ENCODE results near the gene CLASP1.

The CLASP1 gene

GRCh38 chr2:121536850-121537557, 112.3 kb downstream of the CLASP1 start:
- DNase-seq (ENCODE audit: low read depth), result no peak

DNA sequence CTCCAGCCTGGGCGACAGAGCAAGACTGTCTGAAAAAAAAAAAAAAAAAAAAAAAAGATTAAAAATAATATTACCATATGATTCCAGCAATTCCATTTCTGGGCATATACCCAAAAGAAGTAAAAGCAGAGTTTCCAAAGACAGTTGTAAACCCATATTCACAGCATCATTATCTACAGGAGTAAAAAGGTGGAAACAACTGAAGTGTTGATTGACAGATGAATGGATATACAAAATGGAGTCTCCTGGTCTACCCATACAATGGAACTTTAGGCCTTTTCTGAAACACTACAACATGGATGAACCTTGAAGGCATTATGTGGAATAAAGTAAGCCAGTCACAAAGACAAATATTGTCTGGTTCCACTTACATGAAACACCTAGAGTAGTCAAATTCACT, 112.9 kb downstream of the CLASP1 start:
- no peak for DNase-seq (ENCODE audit: low read depth)

DNA sequence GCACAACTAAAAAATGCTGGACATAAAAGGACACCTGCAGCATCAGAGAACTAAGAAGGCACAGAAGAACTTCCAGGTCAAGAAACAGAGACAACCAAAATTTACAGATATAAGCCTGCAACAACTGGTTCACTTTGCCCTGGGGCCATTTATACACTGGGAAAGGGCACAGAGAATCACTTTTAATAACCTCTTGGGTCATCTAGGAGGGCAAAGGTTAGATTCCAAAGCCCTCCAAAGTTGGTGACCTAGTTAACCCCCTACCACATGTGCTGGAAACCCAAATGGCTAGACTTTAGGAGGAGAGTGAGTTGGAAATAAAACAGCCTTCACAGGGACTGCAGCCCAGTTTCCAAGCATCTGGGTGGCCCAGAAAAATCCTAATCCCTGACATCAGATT, 115.3 kb downstream of the CLASP1 start:
- no peak for DNase-seq (ENCODE audit: low read depth)

GRCh38 chr2:121532894-121533293, 116.4 kb downstream of the CLASP1 start:
- DNase-seq (ENCODE audit: low read depth), result peak; percentile 29

DNA sequence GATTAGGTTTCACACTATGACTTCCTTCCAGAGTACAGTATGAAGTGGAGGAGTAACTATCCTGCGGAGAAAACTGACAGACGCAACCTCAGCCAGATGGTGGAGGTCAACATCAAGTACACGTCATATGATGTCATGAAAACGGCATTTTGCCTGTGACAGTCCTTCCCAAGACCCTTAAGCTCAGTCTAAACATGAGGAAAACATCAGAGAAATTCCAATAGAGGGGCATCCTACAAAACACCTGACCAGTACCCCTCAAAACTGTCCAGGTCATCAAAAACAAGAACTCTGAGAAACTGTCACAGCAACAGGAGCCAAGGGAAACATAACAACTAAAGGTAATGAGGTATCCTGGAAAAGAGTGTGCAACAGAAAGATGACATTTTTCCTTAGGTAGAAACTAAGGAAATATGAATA, 116.9 kb downstream of the CLASP1 start:
- peak; percentile 80 for DNase-seq (ENCODE audit: low read depth)

GRCh38 chr2:121530212-121530705, 119.0 kb downstream of the CLASP1 start:
- peak; percentile 72 for DNase-seq (ENCODE audit: low read depth)

DNA sequence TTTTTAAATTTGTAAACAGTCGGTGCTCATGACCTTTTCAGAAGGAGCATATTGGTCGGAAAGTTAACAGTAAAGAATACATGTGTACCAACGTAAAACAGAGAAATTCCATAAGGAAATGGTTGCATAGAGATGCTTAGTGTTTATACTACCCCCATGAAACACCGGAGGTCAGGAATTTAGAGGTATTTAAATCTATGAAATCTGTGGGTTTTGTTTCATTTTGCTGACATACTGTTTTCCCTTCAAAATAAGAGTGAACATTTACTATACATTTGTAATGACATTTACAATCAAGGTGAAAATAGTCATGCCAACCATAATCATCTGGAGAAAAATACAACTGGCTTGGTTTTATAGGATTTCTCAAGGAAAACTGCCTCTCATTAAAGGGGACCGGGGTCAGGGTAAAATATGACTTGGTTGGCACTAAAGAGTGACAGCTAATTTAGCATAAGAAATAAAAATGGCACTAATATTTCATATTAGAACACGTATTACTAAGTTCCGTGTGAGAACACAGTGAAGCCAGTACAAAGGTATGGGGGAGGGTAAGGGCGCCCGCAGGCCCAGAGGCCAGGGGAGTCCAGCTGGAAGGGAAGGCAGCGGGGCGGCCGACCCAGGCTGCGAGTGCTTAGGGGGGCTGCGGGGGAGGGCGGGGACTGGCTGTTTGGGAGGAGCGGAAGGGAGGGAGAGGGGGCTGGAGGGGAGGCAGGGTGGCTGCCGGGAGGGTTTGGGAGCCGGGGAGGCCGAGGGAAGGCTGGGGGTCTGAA, 119.6 kb downstream of the CLASP1 start:
- peak; percentile 57 for DNase-seq (ENCODE audit: low read depth)

DNA sequence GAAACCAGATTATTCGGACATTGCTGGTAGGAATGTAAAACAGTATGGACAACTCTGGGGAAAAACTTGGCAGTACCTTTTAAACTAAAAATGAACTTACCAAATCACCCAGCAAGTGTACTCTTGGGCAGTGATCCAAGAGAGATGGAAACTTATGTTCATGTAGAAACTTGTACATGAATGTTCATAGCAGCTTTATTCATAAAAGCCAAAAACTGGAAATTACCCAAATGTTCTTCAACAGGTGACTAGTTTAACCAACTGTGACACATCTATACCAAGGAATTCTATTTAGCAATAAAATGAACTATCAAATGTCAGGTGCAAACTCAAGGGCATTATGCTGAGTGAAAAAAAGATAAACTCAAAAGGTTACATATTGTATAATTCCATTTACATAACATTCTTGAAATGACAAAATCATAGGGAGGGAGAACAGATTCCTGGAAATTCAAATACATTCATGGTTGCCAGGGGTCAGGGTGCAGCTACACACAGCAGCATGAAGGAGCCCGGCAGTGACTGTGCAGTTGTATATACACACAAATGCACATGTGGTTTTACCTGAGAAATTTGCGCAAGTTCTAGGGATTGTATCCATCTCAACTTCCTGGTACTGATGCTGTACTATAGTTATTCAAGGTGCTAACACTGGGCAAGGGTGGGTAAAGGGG, 122.1 kb downstream of the CLASP1 start:
- no peak for DNase-seq (ENCODE audit: low read depth)

DNA sequence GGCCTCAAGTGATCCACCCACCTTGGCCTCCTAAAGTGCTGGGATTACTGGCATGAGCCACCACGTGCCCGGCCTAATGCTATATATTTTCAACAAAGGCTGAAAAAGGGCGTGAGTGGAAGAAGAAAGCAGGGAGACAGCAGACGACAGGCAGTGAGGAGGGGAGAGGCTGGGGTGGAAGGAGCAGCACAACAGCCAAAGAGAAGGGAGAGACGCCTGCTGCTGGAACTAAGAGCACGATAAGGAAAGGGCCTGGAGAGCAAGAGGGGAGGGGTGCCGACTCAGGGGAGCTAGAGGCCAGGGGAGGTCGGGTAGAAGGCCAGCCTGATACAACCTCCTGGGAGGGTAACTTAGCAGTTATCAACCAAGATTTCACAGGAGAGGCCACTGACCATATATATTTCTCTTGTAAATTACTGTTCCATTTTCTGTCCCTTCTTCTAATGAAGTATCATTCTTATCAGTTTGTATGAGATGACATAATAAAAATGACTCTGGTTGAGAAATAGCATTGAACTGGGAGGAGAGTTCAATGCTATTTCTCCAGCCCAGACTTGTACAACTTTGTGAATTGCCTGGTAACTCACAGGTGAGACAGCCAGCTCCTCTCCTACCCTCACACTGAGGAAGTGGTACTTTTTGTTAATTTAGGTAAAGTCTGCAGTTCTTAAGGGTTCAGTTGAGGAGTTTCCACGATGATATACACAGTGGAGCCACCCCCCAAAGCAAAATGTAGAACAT, 124.4 kb downstream of the CLASP1 start:
- peak; percentile 26 for DNase-seq (ENCODE audit: low read depth)

DNA sequence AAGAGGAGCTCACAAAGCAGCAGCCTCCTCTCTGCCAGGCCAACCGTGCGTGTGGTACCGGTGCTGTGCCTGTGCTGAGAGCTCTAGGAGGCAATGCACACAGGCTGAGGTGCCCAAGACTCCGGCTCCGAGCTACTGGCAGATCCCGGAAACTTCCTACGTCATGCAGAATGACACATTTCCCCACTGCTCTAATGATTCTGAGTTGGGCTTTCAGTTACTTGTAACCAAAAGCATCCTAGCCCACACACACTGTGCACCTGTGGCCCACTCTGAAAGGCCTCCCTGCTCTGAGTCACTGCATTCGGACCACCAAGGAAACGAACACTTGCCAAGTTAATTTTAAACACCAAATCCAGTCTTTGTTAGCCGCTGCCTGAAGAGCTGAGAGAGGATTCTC, 127.9 kb downstream of the CLASP1 start:
- no peak for DNase-seq (ENCODE audit: low read depth)

- no peak for DNase-seq (ENCODE audit: low read depth)
These were observed 128.6 kb downstream of the CLASP1 start for GRCh38 chr2:121520641-121520994.

DNA sequence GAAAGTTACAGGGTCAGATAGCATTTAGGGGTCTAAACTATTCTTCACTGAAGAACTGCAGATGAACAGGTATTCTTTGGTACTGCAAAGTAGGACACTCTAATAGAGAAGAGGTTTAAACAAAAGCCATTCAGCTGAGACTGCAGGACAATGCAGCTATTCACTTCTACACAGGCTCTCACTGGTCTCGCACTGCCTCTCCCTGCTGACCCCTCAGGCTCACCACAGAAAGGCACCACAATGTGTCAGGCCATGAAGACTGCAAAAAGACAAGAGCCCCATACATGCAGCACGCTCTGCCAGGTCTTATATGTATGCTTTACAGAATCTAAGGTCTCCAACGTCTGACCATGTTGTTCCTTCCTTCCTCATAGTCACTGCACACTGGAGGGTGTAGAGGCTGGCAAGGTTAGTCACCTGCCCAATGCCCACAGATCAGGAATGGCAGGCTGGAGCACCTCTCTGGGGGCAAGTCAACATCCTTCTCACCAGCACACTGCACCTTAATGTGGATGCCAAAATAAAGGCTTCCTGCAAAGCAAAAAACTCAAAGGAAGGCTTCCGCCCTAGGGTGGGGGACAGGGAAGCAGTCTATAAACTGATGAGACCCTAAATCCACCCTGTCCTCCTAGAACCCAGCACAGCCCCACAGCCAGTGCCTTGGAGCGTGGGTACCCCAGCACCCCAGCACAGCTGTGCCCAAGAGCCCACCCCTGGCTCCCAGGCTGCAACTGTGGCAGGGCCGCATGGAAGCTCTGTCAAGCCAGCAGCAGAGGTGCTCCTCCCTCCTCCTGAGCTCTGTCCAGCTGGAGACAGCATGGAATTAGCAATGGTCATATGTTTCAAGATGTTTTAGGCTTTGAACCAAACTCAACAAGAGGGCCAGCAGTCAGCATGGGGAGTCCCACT, 129.3 kb downstream of the CLASP1 start:
- no peak for DNase-seq (ENCODE audit: low read depth)

DNA sequence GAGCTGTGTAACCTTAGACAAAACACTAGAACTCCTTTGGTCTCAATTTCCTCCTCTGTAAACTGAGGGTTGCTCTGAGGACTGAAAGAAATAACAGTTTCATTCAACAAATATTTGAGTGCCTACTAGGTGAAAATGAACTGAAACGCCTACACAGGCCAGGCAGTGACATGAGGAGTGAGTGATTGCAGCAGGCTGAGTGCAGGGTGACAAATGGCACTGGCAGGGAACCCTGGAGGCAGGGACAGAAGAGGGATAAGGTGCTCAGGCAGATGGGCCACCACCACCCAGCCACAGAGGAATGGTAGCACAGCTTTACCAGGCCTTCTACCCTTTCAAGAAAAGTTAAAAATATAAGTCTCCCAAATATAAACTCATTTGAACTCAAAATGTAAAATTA, 130.1 kb downstream of the CLASP1 start:
- no peak for DNase-seq (ENCODE audit: low read depth)

GRCh38 chr2:121513597-121514333, 135.5 kb downstream of the CLASP1 start:
- DNase-seq (ENCODE audit: low read depth), result no peak

- no peak for DNase-seq (ENCODE audit: low read depth)
These were observed 138.4 kb downstream of the CLASP1 start for GRCh38 chr2:121510857-121511256.

DNA sequence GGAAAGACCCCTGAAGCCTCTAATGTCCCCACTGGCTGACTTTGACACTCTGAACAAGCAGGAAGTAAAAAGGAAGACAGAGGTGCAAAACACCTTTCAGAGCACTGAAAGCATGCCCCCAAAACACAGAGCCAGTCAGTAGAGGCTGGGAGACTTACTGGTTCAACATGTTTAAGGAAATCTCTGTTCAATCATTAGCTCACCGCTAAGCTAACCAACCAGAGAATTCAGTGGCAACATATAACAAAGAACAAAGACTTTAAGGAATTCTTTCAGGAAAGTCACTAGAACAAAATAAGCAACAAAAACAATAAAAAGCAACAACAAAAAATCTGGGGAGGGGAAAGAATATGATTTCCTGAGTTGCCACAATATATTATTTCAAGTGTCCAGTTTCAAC, 142.6 kb downstream of the CLASP1 start:
- no peak for DNase-seq (ENCODE audit: low read depth)

DNA sequence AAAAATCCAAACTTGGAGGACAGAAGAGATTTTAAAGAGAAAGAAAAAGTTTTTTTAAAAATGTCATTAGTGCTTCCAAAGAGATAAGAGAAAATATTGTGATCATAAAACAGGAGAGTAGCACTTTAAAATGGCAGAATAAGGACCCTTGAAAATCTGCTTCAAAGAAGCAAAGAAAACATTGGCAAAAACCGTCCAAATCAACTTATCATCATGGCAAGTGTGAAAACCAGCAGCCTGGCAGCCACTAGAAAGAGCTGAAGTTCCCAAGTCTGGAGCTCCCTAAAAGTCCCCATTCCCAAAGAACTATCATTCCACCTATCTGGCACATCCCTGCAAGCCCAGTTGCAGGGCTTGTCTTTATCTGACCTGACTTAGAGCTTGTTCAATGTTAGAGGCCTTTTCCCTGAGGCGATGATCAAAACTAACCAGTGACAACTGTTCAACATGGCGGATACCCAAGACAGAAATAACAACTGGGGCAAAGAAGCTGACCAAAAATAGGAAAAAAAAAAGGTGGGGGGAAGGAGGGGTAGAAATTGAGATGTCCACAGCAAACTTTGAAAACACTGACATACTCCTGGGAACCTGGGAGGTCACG, 143.2 kb downstream of the CLASP1 start:
- DNase-seq (ENCODE audit: low read depth), result no peak

- DNase-seq (ENCODE audit: low read depth), result peak; percentile 87
These were observed 144.3 kb downstream of the CLASP1 start for GRCh38 chr2:121505005-121505404.

DNA sequence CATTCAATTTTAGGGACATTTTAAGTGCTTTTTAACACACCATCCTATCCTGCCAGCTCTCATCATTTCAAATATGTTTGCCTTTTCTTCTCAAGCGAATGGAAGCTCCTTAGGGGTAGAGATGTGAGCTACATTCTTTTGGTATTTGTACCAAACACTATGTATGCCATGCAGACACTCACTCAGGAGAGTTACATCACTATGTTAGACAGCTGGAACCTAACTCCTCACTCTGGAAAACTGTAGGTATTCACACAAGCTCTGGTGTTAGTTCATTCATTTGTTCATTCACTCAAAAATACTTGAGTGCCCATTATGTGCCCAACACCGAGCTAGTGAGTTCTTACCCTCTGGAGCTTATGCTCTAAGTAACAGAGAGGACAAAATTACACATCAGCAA, 144.9 kb downstream of the CLASP1 start:
- DNase-seq (ENCODE audit: low read depth), result no peak

GRCh38 chr2:121502781-121503180, 146.5 kb downstream of the CLASP1 start:
- peak; percentile 56 for DNase-seq (ENCODE audit: low read depth)

Measured in amniotic epithelial cell (primary cell).